GM21381 (cell line): Measurements from ENCODE around the gene SDR9C7.
"Not testable (repeated sequence)": the region's sequence is repeated elsewhere in the genome, so short reads cannot be mapped to it uniquely, and the experiment has no call there.

Experiments
- ATAC-seq: cut with Tn5 transposase; IDR thresholded peaks from one replicate; pipeline ENCODE4 v1.9.1; 2021; ENCODE audit warnings: mild to moderate bottlenecking, moderate library complexity; ENCODE audit not compliant: unreplicated experiment

The SDR9C7 gene

DNA sequence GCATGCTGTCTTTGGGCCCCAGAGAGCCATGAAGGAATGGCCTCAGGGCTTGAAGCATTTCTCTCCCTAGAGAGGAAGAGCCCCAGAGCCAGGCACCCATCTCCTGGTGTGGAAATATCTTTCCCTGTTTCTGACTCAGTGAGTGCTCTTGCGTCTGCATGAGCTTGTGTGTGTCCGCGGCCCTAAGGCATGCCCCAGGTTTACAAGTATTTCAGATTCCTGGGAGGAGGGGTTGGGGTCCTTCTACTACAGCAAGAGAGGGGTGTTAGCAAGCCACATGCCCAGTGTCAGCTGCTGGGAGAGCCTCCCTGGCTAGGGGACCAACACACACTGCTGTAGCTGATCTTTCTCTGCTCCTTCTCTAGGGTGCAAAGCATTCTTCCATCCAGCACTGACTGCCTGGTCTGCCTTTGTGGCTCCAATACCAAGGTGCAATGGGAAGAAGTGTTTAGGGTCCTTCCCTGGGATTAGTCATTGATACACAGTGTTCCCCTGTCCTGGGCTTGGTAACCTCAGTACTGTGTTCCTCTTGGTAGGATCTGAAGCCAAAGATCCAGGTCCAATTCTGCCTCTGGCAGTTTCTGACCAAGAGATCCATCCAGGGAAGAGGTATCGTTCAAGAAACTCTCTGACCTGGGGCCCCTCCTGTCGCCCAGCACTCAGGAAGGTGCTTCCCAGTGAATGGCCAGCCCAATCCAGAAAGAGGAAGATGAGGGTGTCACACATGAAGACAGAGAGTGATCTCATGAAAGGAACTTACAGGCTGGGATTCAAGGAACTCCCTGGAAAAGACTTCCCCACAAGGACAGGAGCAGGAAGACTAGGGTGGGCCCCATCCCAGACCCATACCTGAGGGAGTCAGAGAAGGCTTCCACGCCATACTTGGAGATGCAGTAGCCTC lies 20.1 kb upstream of the SDR9C7 start:
- ATAC-seq, result no peak

DNA sequence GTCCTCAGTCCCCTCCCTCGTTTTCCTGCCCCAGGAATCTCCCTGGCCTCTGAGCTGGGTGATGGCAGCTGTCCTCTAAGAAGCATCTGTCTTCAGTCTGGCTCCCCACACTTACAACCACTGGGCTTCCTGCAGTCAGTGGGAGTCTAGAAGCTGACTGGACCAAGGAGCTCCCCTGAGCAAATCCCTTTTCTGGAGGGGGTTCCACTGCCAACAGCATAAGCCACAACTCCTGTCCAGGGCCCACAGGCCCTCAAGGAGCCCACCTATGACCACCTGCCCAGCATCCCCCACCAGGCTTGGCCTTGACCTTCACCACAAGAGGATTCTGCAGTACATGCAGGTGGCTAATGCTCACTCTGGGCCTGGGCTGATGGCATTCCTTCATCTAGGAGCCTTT lies 19.1 kb upstream of the SDR9C7 start:
- no peak for ATAC-seq

DNA sequence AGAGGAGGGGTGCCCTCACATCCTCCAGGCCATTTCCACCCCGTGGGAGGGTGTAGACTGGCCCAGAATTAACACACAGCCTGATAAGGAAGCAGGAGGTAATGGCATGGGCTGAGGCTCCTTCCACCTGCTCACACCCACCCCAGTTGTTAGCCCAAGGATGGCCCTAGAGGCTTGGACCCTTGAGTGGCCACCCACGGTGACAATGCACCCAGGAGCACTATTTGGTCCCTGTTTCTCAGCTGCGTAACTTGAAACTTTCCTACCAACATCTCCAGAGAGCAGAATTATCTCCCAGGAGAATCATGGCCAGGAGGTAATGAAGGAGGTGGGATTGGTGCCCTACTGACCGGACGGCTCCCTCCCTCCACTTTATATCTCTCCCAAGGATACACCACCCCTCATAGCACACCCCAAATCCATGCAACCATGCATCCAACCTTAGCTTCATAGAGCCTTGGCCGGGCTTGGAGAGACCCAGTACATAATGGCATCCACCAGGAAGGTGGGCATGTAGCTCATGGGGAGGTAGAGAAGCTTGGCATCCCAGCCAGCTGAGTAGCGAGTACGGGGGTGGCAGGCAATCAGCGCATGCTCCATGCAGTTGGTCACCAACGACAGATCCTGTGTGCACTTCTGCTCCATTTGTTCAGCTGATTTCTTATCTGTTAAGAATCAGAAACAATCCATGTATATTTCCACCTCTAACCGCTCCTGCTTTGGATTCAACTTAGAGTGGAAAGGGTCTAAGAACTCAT lies 17.6 kb upstream of the SDR9C7 start:
- ATAC-seq, result no peak

DNA sequence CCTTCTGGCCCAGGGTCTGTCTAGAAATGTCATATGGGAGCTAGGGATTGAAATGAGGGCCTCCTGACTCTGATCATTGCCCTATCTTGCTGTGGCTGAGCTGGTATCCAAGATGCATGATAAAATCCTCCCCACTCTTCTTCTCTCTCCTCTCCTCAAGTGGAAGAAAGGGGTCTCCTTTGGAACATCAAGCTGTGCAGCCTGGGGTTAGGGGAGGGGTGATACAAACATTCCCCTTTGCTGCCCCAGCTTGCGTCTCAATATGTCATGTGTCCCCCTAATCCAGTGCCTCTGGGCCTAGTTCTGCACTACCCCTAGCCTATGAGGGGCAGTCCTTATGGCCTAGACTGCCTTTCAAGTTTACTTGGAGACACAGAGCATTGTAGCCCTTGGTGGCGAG lies 14.7 kb upstream of the SDR9C7 start:
- no peak for ATAC-seq

DNA sequence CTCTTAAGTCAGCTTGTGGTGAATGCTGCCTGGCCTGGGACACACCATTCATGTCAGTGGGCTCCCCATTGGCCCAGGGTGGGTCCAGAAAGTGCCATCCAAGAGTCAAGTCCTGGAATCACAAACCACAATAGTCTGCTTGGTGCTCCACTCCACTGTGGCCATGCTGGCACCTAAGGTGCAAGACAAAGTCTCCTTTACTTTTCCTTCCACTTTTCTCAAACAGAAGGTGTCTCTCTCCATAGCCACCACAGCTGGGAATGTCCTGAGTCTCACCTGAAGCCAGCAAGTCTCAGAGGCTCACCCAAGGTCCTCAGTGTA lies 14.2 kb upstream of the SDR9C7 start:
- ATAC-seq, result no peak

DNA sequence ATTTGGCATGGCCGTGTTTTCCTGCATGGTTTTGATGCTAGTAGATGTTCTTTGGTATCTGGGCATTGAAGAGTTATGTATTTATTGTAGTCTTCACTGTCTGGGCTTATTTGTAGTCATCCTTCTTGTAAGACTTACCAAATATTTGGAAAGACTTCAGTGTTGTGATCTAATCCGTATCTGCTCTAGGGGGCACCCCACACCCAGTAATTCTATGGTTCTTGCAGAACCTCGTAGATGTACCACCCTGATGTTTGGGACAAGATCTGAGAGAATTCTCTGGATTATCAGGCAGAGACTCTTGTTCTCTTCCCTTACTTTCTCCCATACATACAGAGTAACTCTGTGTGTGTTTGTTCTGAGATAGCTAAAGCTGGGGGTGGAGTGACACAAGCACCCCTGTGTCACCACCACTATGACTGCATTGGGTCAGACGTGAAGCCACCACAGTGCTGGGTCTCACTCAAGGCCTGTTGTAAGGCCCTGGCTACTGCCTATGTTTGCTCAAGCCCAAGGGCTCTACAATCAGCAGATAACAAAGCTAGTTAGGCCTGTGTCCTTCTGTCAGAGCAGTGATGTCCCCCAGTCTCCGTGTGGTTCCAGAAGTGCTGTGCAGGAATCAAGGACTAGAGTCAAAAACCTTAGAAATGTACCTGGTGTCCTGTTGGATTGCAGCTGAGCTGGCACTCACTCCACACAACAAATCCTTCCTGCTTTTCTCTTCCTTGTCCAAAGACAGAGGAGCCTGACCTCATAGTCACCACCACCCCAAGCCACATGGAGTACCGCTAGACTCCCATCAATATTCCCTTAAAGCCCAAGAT lies 13.6 kb upstream of the SDR9C7 start:
- no peak for ATAC-seq

DNA sequence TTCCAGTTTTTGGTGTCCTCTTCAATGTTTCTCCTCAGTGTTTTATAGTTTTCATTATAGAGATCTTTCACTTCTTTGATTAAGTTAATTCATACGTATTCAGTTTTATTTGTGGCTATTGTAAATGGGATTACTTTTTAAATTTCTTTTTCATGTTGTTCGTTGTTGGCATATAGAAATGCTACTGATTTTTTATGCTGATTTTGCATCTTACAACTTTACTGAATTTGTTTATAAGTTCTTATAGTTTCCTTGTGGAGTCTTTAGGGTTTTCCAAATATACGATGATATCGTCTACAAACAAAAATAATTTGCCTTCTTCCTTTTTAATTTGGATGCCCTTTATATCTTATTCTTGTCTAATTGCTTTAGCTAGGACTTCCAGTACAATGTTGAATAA lies 9.7 kb upstream of the SDR9C7 start:
- ATAC-seq, result no peak

DNA sequence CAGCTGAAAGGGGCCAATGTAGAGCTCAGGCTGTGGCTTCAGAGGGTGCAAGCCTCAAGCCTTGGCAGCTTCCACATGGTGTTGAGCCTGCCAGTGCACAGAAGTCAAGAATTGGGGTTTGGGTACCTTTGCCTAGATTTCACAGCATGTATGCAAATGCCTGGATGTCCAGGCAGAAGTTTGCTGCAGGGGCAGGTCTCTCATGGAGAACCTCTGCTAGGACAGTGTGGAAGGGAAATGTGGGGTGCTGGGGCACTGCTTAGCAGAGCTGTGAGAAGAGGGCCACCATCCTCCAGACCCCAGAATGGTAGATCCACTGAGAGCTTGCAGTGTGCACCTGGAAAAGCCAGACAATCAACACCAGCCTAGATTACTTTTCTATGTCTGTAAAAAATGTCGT lies 9.2 kb upstream of the SDR9C7 start:
- not testable (repeated sequence) for ATAC-seq

DNA sequence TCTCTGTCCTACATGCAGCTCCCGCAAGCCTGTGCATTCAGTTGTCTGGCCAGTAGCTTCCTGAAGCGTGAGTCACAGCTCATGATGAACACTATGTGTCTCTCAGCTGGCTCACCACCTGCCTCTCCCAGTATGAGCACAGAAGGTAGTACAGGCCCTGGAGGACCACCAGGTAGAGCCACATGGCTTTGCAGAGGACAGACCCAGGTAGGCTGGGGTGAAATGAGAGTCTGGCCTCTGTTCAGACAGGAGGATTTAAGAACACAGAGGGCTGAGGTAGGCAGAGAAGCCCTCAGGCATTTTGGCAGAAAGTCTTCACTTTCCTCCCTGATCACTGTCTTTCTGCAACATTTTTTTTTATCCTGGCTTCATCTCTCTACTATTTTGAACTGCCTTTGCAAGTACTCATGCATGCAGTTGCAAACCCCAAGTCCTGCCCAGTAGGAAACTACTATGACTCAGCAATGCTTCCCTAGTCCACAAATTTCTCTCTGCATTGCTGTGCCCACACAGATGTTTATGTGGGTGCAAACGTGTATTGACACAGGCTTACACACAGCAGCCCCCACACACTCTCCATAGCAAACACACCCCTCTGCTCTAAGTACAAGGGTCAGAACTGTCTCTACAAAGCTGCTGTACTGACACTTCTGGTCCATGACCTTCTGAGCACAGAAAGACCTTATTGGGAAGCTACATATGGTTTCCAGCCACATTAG lies 7.2 kb upstream of the SDR9C7 start:
- ATAC-seq, result no peak

DNA sequence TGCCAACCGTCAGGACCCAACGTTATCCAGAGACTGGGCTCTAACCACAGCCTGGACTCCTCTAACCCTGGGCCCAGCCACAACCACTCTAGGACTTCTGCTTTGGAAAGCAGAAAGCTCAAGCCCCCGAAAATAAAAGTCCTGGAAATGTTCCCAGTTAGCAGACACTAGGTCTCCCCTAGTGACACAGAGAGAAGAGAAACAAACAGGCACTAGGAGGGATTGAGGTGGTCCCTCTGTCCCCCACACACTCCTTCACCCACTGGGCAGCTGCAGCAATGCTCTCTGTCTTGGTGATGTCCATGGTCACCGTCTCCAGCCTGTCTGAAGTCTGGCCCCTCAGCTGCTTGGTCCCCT lies 6.7 kb upstream of the SDR9C7 start:
- not testable (repeated sequence) for ATAC-seq

DNA sequence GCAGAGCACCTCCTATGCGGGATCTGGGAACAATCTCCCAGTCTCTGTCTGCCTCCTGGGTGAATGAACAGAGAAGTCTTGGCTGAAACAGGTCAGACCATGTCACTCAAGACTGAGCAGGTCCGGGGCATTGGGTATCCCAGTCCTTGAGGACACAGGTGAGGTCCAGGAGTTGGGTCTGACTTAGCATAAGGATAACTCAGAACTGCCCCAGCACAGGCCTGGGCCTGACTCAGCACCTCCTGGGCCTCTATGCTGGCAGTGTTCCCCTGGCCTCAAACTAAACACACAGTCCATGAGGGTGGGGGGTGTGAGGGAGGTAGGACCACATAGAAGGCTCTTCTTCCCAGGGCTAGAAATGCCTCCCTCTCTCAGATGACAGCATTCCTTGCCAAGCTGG lies 1.5 kb upstream of the SDR9C7 start:
- no peak for ATAC-seq

DNA sequence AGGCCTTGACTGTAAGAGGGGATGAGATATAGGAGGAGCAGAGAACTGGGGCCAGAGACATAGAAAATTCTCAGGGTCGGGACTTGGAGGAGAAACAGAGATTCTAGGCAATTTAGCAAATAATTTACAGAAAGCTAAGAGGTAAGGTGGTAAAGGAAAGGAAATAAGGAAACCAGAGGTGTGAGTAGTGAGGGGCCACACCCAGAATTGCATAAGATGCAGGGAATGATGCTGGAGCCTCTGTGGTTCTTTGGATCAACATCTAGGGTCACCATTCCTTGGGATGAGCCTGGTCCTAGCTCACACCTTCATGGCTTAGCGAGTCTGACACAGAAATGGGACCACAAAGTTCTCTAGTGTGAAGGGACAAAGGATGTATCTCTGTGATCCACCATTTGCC lies 949 bp upstream of the SDR9C7 start:
- ATAC-seq, result no peak

DNA sequence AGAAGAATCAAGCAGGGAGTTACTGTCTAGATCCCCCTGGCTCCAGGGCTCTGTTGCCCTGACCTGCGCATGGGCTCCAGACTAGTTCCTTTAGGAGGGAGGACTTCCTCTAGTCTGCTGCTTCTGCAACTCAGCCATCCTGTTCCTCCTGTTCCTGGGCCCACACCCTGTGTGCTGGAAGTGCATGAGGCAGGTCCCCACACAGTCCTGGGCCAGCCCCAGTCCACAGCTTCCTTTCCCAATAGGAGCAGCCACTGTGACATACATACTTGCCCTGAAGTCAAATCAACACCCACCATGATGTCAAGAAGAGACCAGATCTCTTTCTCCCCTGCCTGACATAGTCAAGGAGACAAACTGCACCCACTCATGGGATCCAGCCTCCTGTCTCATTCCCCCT lies 1.3 kb downstream of the SDR9C7 start:
- ATAC-seq, result no peak

DNA sequence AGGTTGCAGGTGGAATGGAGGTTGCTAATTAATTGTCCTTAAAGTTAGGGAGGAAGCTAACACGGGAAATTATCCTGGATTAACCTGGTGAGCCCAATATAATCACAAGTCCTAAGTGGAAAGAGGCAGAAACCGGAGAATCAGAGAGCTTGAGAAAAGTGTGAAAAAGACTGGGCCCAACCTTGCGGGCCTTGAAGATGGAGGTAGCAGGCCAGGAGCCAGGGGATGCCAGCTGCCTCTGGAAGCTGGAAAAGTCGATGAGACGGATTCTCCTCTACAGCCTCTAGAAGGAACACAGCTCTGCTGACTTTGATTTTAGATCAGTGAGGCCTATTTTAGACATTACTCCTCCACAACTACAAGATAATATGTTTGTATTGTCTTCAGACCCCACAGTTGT lies 2.1 kb downstream of the SDR9C7 start:
- no peak for ATAC-seq

DNA sequence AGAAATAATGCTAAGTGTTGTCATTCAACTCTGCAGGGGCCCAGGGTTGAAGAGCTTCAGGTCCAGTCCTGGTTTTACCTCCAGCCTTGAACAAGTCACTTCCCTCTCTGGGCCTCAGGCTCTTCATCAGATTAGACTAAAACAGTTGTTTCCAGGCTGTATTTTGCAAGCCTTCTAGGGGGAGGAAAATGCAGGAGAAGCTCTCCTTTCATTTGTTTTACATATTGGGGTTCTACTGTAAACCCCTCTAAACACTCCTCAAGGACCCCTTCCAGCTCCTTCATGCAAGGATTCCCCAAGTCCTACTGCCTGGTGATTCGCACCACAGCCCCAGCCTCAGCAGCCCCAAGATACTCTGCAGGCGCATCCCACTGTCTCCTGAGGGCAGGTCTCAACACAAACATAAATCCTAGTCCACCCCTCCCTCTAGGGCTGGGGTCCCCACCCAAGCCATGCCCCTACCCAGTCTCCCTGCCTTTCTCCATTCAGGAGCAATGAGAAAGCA lies 2.7 kb downstream of the SDR9C7 start:
- no peak for ATAC-seq

DNA sequence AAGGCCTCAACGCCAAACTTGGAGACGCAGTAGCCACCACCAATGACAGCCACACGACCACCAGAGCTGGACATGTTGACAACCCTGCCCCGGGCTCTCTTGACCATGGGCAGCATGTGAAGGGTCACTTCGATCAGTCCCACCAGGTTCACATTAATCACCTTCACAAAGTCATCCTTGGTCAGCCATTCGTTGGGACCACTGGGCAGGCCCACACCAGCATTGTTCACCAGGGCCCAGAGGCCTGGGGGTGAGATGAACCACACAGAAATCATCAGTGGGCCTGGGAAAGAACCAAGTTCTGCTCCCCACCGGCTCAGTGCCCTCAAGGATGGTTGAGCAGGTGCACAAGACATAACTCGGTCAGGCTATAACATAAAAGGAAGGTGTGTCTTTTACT lies 4.0 kb downstream of the SDR9C7 start:
- ATAC-seq, result no peak

DNA sequence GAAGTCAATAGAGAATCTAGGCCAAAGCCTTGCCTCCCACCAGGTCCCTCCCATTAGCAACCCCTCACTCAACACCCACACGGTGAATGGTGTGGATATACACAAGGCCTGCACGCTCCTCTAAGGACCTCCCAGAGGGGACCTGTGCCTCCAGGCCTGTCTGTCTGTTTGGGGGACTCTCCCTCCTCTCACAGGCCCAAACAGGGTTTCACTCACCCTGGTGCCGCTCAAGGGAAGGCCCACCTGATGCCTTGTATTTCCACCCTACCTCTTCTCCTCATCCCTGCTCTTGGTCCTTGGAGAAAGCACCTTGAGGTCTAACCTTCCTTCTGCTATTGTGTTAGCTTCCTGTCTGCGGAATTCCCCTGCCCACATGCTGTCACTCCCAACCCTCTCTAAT lies 4.4 kb downstream of the SDR9C7 start:
- ATAC-seq, result no peak

DNA sequence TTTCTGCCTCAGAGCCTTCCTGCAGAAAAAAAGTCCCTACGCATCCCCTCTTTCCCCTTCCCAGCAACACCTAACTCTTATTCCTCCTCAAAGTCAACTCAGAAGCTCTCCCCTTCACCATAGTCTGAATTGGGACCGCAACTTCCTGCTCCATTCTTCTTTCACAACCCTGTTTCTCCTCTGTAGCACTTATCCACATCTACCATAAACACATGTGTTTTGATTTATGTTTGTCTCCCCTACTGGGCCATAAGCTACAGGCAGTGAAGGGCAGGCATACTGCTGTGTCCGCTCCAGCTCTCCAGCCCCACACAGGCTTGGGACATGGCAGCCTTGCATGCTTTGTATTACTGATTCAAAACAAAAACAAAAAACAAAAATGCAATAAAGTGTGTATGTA lies 5.9 kb downstream of the SDR9C7 start:
- ATAC-seq, result no peak

DNA sequence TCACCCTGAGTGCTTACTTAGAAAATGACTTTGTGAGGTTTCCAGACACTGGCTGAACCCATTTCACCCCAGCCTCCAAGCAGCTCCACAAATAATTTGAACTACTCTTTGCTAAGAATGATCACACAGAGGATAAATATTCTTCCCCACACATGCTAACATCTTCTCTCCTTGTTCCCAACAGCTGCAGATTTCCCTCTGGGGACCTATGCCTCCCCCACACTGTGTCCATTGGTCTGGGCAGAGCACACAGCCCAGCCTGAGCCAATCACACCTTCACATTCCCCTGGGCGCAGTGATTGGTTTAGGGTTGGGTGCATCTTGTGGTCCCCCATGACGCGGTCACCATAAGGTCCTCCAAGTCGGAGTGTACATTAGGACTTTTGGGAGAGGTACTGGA lies 6.9 kb downstream of the SDR9C7 start:
- ATAC-seq, result no peak

DNA sequence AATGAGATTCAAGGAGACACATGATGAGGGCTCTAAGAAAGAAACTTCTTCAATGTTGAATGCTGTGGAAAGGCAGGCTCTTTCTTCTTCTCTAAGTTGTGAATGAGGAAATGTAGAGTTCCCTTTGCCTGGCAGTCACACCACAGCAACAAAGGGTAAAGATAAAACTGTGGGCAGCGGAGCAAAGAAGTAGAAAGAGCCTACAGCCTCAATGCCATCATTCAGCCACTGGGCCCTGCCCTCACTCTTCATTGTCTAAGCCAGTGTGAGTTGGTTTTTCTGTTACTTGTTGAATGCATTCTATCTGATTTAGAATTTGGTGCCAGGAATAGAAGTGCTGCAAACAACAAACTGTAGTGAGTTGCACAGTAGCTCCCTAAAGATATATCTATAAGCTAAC lies 12.2 kb downstream of the SDR9C7 start:
- no peak for ATAC-seq

DNA sequence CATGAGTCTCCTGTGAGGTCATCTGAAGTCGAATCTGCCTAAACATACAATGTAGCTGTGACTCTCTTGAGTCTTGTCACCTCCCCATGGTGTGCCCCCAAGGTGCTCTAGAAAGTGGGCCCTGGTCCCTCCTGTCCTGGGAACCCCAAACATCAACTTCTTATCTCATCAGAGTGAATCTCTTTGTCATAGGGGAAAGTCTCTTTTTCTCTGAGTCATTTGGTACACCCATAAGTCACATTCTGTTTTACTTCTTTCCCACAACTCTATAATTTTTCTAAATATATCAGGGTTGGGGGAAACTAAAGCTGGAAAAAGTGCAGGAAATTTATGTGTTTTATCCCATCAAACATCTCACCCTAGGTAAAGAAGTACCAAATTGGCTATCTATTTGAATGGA lies 12.9 kb downstream of the SDR9C7 start:
- no peak for ATAC-seq
